Measurements from ENCODE around the gene NLGN4Y. TPM values are rescaled to one million over a fixed set of nuclear protein-coding genes. Genes with fewer than 3 reads are reported as not detected.

The NLGN4Y gene
- total RNA-seq, 2 donors from 2014 or later: 27.1 to 55.9 TPM

GRCh38 chrY:14708158-14708557, 183.8 kb downstream of the NLGN4Y start:
- H3K36me3 ChIP-seq: no peaks in the 10 kb centered on the region
- ATAC-seq (ENCODE audit: insufficient number of reproducible peaks, low FRiP score, low read depth): no peak
- no peak overlapping the region for H3K4me3 ChIP-seq
- H3K4me1 ChIP-seq (ENCODE audit: control insufficient read depth in 1 of 2, low read depth in 2 of 2): no peaks in the 10 kb centered on the region
- H3K27me3 ChIP-seq (replicated peaks; ENCODE audit: insufficient read depth): no peaks in the 10 kb centered on the region
- TF ChIP-seq CTCF (IDR thresholded peaks at IDR 0.05): no peak
- DNase-seq (ENCODE audit: low spot score): no peak
- no peaks in the 10 kb centered on the region for H3K9me3 ChIP-seq
- H3K27ac ChIP-seq: no peak overlapping the region

- no peak overlapping the region for H3K4me3 ChIP-seq
- no peaks in the 10 kb centered on the region for H3K9me3 ChIP-seq
- no peaks in the 10 kb centered on the region for H3K4me1 ChIP-seq (ENCODE audit: control insufficient read depth in 1 of 2, low read depth in 2 of 2)
- ATAC-seq (ENCODE audit: insufficient number of reproducible peaks, low FRiP score, low read depth): no peak
- no peaks in the 10 kb centered on the region for H3K36me3 ChIP-seq
- no peaks in the 10 kb centered on the region for H3K27me3 ChIP-seq (replicated peaks; ENCODE audit: insufficient read depth)
- TF ChIP-seq CTCF (IDR thresholded peaks at IDR 0.05): no peak
- no peak for DNase-seq (ENCODE audit: low spot score)
- no peak overlapping the region for H3K27ac ChIP-seq
Measured at GRCh38 chrY:14741596-14741995, 217.3 kb downstream of the NLGN4Y start.

- Histone ChIP-seq H3K27me3 (replicated peaks; ENCODE audit: insufficient read depth) (no peaks in the 10 kb centered on the region), H3K4me3 (no peak overlapping the region), H3K27ac (no peak overlapping the region), H3K9me3 (no peaks in the 10 kb centered on the region), H3K4me1 (ENCODE audit: control insufficient read depth in 1 of 2, low read depth in 2 of 2) (no peaks in the 10 kb centered on the region), H3K36me3 (no peaks in the 10 kb centered on the region)
- no peak for TF ChIP-seq CTCF (IDR thresholded peaks at IDR 0.05)
- ATAC-seq (ENCODE audit: insufficient number of reproducible peaks, low FRiP score, low read depth) (no peak), DNase-seq (ENCODE audit: low spot score) (no peak)
Measured at GRCh38 chrY:14748329-14748728, 224.0 kb downstream of the NLGN4Y start.

GRCh38 chrY:14755571-14755970, 231.2 kb downstream of the NLGN4Y start:
- Histone ChIP-seq H3K9me3 (no peaks in the 10 kb centered on the region), H3K27me3 (replicated peaks; ENCODE audit: insufficient read depth) (no peaks in the 10 kb centered on the region), H3K27ac (no peak overlapping the region), H3K4me1 (ENCODE audit: control insufficient read depth in 1 of 2, low read depth in 2 of 2) (no peaks in the 10 kb centered on the region), H3K36me3 (no peaks in the 10 kb centered on the region), H3K4me3 (no peak overlapping the region)
- no peak for ATAC-seq (ENCODE audit: insufficient number of reproducible peaks, low FRiP score, low read depth)
- no peak for DNase-seq (ENCODE audit: low spot score)
- TF ChIP-seq CTCF (IDR thresholded peaks at IDR 0.05): no peak

GRCh38 chrY:14762903-14763302, 238.6 kb downstream of the NLGN4Y start:
- Histone ChIP-seq H3K4me1 (ENCODE audit: control insufficient read depth in 1 of 2, low read depth in 2 of 2) (no peaks in the 10 kb centered on the region), H3K27me3 (replicated peaks; ENCODE audit: insufficient read depth) (no peaks in the 10 kb centered on the region), H3K9me3 (no peaks in the 10 kb centered on the region), H3K27ac (no peak overlapping the region), H3K4me3 (no peak overlapping the region), H3K36me3 (no peaks in the 10 kb centered on the region)
- TF ChIP-seq CTCF (IDR thresholded peaks at IDR 0.05): no peak
- ATAC-seq (ENCODE audit: insufficient number of reproducible peaks, low FRiP score, low read depth) (no peak), DNase-seq (ENCODE audit: low spot score) (no peak)
